Fibroblast of the aortic adventitia (primary cell): Measurements from ENCODE around the gene TNS3. TPM values are rescaled to one million over a fixed set of nuclear protein-coding genes. Genes with fewer than 3 reads are reported as not detected.

Experiments
- DNase-seq: peaks from one replicate; pipeline ENCODE4 v3.0.0-alpha.2; 2010; ENCODE audit warnings: low read depth
- H3K4me3 ChIP-seq: 2 replicates; pipeline ENCODE4 v1.5.1; 2011; ENCODE audit warnings: low read depth, mild to moderate bottlenecking, control low read depth, low read length, moderate library complexity
- CTCF ChIP-seq: IDR thresholded peaks from 2 replicates; pipeline ENCODE4 v1.5.1; 2011; ENCODE audit warnings: mild to moderate bottlenecking, low read length, control low read depth, inconsistent platforms; ENCODE audit not compliant: insufficient read depth
- total RNA-seq: library from RNA; depleted of rRNA; stranded (reverse); fragments of >200 nt; gene quantifications from 2 replicates; pipeline ENCODE4 v1.2.3, GENCODE V29; 2012; ENCODE audit warnings: low replicate concordance

The TNS3 gene
- total RNA-seq, 1 donor: 28.3 TPM

GRCh38 chr7:47392241-47392759 lies 189.6 kb downstream of the TNS3 start:
- TF ChIP-seq CTCF: peak; percentile 80
- H3K4me3 ChIP-seq: no peak overlapping the region
- DNase-seq: peak; percentile 96

- no peak for DNase-seq
- TF ChIP-seq CTCF: no peak
- no peak overlapping the region for H3K4me3 ChIP-seq
These were observed 190.2 kb downstream of the TNS3 start for GRCh38 chr7:47391726-47392125.

GRCh38 chr7:47390914-47391313 lies 191.0 kb downstream of the TNS3 start:
- no peak for TF ChIP-seq CTCF
- no peak for DNase-seq
- no peak overlapping the region for H3K4me3 ChIP-seq

- no peak overlapping the region for H3K4me3 ChIP-seq
- no peak for TF ChIP-seq CTCF
- DNase-seq: no peak
These were observed 191.8 kb downstream of the TNS3 start for GRCh38 chr7:47389923-47390630.

- DNase-seq: no peak
- H3K4me3 ChIP-seq: no peak overlapping the region
- no peak for TF ChIP-seq CTCF
These were observed 192.6 kb downstream of the TNS3 start for GRCh38 chr7:47389171-47389922.

- no peak for TF ChIP-seq CTCF
- DNase-seq: no peak
- H3K4me3 ChIP-seq: no peak overlapping the region
These were observed 194.4 kb downstream of the TNS3 start for GRCh38 chr7:47387506-47387905.
